ENCODE data around the gene C4orf36.

Gene C4orf36

DNA sequence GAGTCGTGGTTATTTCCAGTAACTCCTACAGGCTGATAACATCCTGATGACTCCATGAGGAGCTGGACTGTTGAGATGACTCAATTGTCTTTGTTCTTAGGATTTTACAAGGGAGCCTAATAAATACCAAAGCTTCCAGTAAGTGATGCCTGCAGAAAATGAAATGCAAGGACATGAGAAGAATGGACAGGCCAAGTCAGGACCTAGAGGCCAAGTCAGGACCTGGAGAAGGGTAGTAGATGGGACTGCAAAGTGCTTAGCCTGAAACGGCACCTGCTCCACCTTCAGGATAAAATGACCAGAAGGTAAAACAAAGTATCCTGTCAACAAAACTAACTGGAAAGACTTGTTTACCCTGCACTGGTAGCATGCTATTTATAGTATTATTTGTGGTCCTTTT, 36.6 kb downstream of the C4orf36 start:
- no peak for DNase-seq

DNA sequence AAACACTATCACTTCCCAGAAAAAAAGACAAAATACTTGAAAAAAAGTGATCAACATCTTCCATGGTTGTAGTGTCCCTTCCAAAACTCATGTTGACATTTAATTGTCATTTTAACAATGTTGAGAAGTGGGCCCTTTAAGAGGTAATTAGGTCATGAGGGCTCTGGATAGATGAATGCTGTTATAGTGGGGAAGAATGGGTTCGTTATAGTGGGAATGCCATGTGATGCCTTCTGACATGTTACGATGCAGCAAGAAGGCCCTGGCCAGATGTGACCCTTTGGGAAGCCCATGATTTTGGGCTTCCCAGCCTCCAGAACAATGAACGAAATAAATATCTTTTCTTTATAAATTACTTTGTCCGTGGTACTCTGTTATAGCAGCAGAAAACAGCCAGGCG, 39.0 kb downstream of the C4orf36 start:
- no peak for DNase-seq

DNA sequence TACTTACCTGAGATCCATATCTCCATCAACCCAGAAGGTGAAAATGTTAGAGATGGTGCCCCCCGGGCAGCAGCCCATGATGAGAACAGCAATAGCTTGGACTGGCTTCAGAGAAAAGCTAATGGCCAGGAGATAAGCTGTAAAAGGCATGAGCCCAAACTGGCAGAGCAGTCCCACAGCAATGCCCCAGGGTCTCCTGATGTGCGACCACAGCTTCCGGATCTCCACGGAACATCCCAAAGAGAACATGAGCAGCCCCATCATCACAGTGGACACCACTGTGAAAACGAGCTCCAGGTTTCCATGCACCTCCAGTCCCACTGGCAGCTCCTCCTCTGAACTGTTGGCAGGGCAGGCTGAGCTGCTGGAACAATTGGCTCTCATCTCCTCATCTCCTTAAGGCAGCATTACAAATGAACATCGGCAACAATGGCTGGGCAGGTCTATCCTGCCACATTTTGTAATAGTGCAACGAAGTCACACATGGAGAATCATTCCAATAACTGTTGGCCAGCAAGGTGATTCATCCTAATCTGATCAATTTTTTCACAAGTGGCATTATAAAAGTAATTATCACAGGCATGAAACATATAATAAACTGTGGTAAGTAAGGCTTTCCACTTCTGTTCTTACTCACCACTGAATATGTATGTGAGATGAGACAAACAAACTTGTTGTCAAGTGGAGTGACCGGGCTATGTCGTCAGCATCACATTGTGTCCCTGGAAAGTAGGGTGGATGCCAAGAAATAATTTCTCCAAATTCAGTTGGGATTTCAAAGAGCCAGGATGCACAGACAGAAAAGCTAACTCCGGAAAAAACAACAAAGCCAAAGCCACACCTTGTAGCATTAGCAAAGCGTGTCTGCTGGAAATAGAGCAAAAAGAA, 43.2 kb downstream of the C4orf36 start, which contains the start of gene SLC10A6:
SLC10A6 (minus strand) TSS at position 653 of the 888 bp plus-strand sequence; CDS start at position 384, 269 bp downstream.
- peak; percentile 22 for DNase-seq

DNA sequence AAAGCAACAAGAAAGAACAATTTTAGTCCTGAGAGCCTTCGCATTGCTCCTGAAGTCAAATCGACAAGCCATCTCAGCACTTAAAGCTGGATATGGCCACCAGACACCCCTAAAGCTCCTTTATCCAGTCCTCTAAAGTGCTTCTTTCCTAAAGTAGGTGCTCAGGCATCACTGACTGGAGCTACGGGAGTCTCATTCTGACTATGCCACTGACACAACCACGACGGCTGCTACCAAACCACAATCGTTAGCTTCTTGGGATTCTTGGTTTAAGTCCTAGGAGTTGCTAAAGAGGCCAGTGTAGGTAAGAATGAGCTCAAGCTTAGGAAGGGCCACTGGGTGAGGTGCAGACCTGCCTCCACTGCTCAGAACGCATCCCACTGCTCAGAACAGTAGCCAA, 44.1 kb downstream of the C4orf36 start:
- no peak for DNase-seq

DNA sequence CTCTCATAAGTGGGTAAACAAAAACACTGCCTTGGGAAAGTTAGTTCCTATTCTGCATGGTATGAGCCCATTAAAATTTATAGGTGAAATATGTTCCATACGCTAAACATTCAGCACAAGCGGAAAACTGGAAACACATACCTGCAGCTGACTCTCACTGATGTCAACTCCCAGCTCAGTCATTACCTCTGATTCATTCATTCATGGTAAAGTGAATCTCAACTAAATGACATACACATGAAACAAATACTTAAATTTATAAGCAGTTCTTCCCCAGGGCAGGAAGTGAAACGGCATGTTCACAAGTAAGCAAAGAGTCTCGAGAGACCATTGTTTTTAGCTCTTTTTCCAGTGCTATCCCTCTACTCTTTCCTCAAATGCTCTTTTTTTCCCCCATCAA, 44.7 kb downstream of the C4orf36 start:
- DNase-seq, result no peak

DNA sequence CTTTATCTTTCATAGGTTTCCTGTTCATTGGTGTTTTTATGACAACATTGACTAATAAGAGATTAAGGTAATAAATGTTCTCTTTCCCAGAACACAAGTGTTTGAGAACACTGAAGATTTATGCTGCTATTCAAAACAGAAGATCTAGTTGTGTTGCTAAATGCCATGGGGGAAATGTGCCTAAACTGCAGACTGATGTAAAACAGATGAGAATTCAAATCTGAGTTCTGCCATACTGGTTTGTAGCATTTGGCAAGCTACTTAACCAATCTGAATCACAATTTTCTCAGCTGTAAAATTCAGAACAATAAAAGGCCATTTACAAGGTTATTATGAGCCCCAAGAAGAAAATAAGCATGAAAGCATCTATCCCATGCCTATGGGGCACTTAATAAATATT, 45.3 kb downstream of the C4orf36 start:
- no peak for DNase-seq

DNA sequence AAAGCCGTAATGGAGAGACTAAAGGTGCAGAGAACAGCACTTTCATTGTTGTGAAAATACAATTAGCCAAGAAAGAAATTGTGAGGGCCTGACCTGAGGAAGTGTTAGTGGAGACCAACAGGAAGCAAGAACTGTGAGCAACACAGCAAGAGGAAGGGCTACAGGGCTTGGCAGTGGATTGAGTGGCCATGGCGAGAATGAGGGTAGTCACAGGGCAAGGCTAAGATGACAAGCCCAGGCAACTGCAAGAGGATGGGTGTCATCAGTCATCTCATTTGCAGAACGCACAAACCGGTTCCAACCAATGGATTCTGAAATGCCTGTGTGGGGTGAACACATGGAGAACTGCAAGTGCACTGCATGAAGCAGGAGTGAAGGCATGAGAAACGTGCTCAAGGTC, 46.6 kb downstream of the C4orf36 start:
- DNase-seq, result no peak

DNA sequence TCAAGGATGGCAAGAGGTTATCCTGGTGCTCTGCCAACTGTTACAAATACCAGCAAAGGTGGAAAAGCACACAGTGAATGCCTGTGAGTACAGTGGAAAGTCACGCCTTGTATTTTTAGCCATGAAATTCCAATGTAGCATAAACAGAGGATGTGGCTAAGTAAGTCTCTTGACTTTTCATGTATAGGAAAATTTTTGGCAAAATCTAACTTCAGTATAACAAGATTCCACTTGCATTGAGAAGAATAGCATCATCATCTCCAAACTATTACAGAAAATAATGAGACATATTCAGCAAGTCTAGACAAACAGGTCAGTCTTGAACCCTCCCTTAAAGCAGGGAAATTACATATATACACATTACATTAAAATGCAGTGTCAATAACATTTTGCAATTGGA, 50.9 kb downstream of the C4orf36 start:
- DNase-seq, result no peak

DNA sequence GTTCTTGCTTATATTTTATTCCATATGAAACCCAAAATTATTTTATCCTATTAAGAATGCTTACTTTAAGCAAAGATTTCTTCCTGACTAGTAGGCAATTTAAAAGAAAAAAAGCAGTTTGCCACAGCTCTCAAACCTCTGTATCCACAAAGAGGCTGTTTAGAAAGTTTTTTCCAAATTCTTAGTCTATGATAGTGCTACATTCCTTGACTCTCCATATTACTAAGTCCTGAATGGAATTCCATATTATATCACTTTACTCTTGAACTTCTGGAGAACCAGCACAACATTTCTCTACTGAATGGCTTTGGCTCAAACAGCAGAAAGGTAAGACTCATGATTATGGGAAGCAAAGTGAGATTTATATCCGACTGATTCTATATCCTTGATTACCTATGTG, 51.4 kb downstream of the C4orf36 start:
- no peak for DNase-seq

DNA sequence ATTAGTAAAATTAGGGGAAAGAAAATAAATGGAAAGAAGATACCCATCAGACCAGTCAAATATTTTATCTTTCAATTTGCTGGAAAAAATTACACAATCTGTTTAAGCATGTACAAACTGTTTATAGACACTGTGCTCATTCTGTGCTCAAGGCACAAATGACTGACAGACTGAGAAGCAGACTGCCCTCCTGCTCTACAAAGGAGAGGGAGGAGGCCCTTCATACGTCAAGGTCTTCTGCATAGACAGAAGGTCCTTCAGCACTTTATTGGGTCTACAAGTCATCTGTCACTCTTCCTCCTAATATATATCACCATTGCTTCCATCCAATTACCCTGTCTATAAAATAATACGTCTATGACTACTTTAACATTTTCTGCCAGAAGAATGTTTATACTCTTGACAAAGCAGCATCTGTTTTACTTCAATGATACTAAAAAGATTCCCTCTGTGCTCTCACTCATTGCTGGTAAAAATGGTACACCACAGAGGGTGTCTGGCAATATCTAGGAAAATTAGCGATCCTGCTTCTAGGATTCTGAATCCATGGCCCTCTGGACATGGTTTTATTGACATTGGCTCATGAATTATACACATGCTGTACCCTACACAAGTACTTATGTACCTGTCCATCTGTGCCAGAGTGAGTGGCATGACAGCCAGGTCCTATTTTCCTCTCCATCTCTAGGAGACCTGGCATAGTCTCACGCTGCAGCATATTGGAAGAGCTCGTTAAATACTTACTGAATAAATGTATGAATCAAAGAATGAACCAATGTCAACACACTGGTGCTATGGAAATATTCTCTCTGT, 54.3 kb downstream of the C4orf36 start:
- DNase-seq, result no peak

DNA sequence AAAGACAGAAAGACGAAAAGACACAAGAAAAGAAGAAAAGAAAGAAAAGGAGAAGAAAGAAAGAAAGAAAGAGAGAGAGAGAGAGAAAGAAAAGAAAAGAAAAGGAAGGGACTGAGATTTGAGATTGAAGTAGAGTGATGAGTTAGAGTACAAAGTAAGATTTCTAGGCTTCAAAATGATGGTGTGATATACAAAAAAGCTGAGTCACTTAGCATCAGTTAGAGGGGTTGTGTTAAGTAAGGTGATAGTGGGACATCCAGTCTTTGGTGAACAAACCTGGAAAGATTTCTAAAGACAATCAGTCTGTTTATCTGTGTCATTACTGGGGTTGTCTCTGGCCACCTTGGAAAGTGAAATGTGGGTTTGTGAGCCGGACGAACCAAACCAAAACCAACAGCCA, 56.5 kb downstream of the C4orf36 start:
- no peak for DNase-seq

DNA sequence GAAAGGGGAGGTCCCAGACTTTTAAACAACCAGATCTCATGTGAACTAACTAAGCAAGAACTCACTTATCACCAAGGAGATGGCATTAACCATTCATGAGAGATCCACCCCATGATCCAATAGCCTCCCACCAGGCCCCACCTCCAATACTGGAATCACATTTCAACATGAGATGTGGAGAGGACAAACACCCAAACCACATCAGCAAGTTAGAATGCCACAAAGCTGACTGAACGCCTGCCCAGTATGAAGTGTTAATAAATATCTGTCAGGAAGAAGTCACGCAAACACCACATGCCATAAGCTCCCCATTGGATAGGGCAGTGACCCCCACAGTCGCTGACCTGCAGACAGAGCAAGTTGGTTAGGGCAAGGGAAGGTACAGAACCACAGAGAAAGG, 57.3 kb downstream of the C4orf36 start:
- DNase-seq, result no peak

DNA sequence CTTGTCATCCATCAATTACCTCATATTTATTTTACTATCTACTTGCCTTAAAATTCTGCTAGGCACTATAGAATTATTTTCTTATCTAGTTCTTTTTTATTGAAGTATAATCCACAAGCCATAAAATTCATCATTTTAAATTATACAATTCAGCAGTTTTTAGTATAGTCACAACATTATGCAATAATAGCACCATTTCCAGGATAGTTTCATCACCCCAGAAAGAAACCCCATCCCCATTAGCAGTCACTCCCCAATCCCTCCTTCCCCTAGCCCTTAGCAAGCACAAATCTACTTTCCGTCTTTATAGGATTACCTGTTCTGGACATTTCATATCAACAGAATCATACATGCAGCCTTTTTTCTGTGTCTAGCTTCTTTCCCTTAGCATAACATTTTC, 58.6 kb downstream of the C4orf36 start:
- DNase-seq, result no peak

DNA sequence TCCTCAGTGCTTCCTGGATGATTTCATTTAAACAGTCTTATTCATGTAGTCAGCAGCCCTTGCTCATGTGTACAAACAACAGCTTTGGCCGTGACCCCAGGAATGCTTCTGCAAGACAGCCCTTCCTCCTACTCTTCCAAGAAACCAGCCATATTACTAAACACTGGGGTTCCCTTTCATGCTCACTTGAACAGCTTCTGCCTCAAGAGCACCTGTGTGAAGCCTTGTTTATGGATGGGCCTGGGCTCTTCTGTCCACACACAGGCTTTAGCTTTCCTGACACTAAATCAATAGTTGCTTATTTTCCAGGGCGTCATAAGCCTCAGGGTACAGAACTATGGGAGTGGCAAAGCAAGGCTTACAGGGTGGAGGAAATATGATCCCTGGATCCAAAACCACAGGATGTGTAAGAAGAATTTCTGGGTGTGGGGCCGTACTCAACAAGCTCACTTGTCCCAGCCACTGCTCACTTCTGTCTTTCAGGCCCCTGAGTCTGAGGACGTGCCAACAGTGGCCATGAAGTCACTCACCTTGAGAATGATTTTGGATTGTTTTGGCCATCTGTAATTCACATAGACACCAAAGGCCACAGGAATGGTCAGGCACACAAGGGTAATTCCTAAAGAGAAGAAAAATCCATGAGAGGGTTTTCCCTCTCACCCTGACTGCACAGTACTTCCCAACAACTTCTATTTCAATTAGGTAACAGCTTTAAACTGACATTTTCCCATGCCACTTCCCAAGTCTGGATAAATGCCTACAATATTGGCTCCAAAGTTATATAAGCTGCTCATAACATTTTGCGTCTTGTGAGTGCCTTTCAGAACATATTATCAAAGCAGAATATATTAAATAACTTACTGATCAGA, 60.7 kb downstream of the C4orf36 start:
- DNase-seq, result peak; percentile 24

All from right hindlimb (tissue), 1 donor.